Tibial artery (tissue), 4 donors: Measurements from ENCODE around the gene LRRC55.

Source experiments
- DNase-seq, 2 donors: peaks; one replicate each; pipeline ENCODE4 v3.0.0-alpha.2; 2019
- H3K27ac ChIP-seq, 2 donors: fragments of 200-600 bp; sonication (generic) in 1 of 2; 1 replicate in 1 of 2; 2 replicates in 1 of 2; pipeline ENCODE4 v1.5.1; 2018 to 2019; ENCODE audit warnings: mild to moderate bottlenecking in 1 of 2
- H3K27me3 ChIP-seq, 2 donors: fragments of 200-600 bp; sonication (generic) in 1 of 2; one replicate each; pipeline versions ENCODE4 v1.5.1 to v1.6.0; 2016 to 2019
- H3K36me3 ChIP-seq, 3 donors: fragments of 200-600 bp; sonication (generic) in 2 of 3; one replicate each; pipeline ENCODE4 v1.5.1; 2016 to 2019; ENCODE audit warnings: mild to moderate bottlenecking in 2 of 3
- H3K4me1 ChIP-seq, 4 donors: fragments of 200-600 bp; sonication (generic) in 2 of 4; 1 replicate in 3 of 4; 2 replicates in 1 of 4; pipeline ENCODE4 v1.5.1; 2016 to 2019
- H3K4me3 ChIP-seq, 2 donors: fragments of 200-600 bp; sonication (generic) in 1 of 2; 1 replicate in 1 of 2; 2 replicates in 1 of 2; pipeline ENCODE4 v1.5.1; 2018 to 2019; ENCODE audit warnings: mild to moderate bottlenecking in 2 of 2
- H3K9me3 ChIP-seq, 3 donors: fragments of 200-600 bp; sonication (generic) in 1 of 3; one replicate each; pipeline ENCODE4 v1.5.1; 2016 to 2019
- intact Hi-C: fragments of 100-400 bp; cut with DNase I; formaldehyde crosslinking; loops from one replicate; pipeline ENCODE4 v1.15.0; 2023; ENCODE audit warnings: low total_unique reads
- TF ChIP-seq, protein P1 (sequence below), 2 experiments: fragments of 200-600 bp in 1 of 2; fragments of 450-650 bp in 1 of 2; IDR thresholded peaks; one replicate each; pipeline ENCODE4 v1.5.1; 2017 to 2019; ENCODE audit warnings: antibody characterized with exemption in 2 of 2, mild to moderate bottlenecking in 1 of 2, moderate library complexity in 1 of 2

The LRRC55 gene

DNA sequence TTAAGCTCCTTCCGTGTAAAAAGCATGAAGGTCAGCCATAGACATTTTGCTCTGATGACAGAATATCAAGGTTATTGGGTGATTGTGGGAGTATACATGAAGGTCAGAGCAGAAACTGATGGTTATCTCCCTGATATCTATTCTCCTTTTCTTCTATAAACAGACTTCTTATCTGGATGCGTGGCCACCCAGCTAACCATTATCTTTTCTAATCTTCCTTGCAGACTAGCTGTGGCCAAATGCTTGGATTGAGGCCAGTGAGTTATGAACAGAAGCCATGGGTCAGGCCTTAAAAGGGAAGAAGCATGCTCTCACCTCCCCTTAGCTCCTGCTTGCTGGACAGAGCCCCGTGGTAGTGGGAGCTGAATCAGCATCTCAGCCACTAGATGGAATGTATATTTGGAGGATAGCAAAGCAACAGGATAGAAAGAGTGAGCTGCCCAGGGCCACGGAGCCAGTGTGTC is 31.3 kb upstream of the LRRC55 start:
- Histone ChIP-seq H3K27ac (no peak overlapping the region), H3K9me3 (no peaks in the 10 kb centered on the region), H3K27me3 (peaks cover 0 to 13% of the 10 kb centered on the region in 2 donors), H3K4me3 (no peak overlapping the region), H3K4me1 (no peaks in the 10 kb centered on the region), H3K36me3 (no peaks in the 10 kb centered on the region)
- TF ChIP-seq, protein P1, sequence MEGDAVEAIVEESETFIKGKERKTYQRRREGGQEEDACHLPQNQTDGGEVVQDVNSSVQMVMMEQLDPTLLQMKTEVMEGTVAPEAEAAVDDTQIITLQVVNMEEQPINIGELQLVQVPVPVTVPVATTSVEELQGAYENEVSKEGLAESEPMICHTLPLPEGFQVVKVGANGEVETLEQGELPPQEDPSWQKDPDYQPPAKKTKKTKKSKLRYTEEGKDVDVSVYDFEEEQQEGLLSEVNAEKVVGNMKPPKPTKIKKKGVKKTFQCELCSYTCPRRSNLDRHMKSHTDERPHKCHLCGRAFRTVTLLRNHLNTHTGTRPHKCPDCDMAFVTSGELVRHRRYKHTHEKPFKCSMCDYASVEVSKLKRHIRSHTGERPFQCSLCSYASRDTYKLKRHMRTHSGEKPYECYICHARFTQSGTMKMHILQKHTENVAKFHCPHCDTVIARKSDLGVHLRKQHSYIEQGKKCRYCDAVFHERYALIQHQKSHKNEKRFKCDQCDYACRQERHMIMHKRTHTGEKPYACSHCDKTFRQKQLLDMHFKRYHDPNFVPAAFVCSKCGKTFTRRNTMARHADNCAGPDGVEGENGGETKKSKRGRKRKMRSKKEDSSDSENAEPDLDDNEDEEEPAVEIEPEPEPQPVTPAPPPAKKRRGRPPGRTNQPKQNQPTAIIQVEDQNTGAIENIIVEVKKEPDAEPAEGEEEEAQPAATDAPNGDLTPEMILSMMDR (IDR thresholded peaks at IDR 0.05), result no peak
- intact Hi-C loops, result no loop called here
- no peak for DNase-seq

DNA sequence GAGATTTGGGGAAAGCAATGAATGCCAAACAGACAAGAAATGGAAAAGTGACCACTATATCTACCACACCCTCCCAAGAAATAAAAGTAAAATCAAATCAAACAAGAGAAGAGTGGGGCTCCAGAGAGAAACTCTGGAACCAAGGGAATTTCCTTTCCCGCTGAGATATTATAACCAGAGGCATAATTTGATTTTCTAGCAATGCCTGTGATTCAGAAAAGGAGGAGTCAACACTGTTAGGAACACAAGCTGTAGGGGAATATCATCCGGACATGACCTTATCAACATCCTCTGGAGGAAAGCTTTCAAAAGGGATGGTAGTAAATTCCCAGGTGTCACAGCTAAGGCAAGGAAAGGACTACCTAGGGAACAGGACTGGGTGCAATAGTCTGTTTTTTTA is 29.6 kb upstream of the LRRC55 start:
- DNase-seq, result no peak
- Histone ChIP-seq H3K36me3 (no peaks in the 10 kb centered on the region), H3K4me3 (no peak overlapping the region), H3K27me3 (peaks cover 0 to 18% of the 10 kb centered on the region in 2 donors), H3K4me1 (no peaks in the 10 kb centered on the region), H3K27ac (no peak overlapping the region), H3K9me3 (no peaks in the 10 kb centered on the region)
- intact Hi-C loops, result no loop called here
- TF ChIP-seq, protein P1 (IDR thresholded peaks at IDR 0.05), result no peak

DNA sequence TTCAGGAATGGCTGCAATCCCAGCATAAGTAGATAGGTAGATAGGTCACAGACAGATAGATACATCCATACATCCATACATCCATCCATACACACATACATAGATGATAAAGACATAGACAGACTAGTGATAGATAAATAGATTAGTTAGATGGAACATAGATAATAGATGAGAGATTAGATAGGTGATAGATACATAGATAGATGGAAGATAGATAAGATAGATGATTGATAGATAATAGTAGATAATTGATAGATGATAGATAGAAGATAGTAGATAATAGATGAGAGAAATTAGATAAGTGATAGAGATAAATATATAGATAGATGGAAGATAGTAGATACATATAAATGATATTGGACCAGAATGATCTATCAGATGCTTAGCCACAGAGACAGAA is 28.3 kb upstream of the LRRC55 start:
- intact Hi-C loops, result no loop called here
- Histone ChIP-seq H3K27ac (no peak overlapping the region), H3K36me3 (no peaks in the 10 kb centered on the region), H3K9me3 (no peaks in the 10 kb centered on the region), H3K27me3 (peaks cover 0 to 18% of the 10 kb centered on the region in 2 donors), H3K4me1 (no peaks in the 10 kb centered on the region), H3K4me3 (no peak overlapping the region)
- TF ChIP-seq, protein P1 (IDR thresholded peaks at IDR 0.05), result no peak
- no peak for DNase-seq

DNA sequence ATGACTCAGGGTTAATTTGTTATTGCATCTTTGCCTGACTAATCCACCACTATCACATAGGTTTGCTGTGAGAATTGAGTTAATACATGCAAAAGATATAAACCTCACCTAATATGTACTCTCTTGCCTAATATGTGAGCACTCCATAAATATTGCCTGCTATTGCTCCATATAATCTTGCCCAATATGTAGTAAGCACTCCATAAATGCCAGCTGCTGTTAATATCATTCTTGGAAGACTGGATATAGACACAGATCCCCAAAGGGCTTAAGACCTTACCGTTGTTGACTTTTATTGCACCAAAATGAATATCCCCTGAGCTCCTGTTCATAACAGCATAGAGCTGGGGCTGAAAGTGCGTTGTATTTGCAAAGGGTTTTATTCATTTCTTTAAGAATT is 27.0 kb upstream of the LRRC55 start:
- Histone ChIP-seq H3K27me3 (peaks cover 0 to 18% of the 10 kb centered on the region in 2 donors), H3K27ac (no peak overlapping the region), H3K4me3 (no peak overlapping the region), H3K9me3 (no peaks in the 10 kb centered on the region), H3K4me1 (no peaks in the 10 kb centered on the region), H3K36me3 (no peaks in the 10 kb centered on the region)
- intact Hi-C loops, result no loop called here
- no peak for DNase-seq
- TF ChIP-seq, protein P1 (IDR thresholded peaks at IDR 0.05), result no peak

DNA sequence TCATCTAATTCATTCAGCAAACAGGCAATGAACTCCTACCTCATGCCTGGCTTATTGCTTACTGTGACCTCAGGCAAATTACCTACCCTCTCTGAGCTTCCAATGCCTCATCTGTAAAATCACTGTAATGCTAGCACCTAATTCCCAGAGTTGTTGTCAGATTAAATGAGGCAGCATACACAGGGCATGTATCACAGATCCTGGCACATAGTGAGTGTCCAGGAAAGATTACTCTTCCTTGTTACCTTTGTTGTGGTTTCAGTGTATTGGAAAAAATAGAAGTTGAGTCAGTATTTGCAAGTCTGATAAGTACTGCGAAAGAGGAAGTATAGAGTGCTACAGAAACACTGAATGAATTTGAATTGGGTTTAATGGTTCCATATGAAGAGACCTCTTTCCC is 26.4 kb upstream of the LRRC55 start:
- Histone ChIP-seq H3K27ac (no peak overlapping the region), H3K4me3 (no peak overlapping the region), H3K4me1 (no peaks in the 10 kb centered on the region), H3K9me3 (no peaks in the 10 kb centered on the region), H3K27me3 (peaks cover 0 to 18% of the 10 kb centered on the region in 2 donors), H3K36me3 (no peaks in the 10 kb centered on the region)
- DNase-seq, result no peak
- TF ChIP-seq, protein P1 (IDR thresholded peaks at IDR 0.05), result no peak
- intact Hi-C loops, result no loop called here
